GM15510 (cell line): ENCODE measurements around the gene XYLT2.

Experiments
- POLR2A ChIP-seq: IDR thresholded peaks from 3 replicates; pipeline ENCODE4 v1.6.1; 2011; ENCODE audit warnings: borderline replicate concordance; ENCODE audit not compliant: insufficient read length; ENCODE audit errors: extremely low read depth

XYLT2 gene

GRCh38 chr17:50354776-50355175 is 8.8 kb downstream of the XYLT2 start:
- no peak for TF ChIP-seq POLR2A

GRCh38 chr17:50355336-50355700 is 9.4 kb downstream of the XYLT2 start:
- TF ChIP-seq POLR2A: no peak

- no peak for TF ChIP-seq POLR2A
Measured at GRCh38 chr17:50355701-50356341, 9.9 kb downstream of the XYLT2 start.

GRCh38 chr17:50356418-50356817 is 10.5 kb downstream of the XYLT2 start:
- no peak for TF ChIP-seq POLR2A

- no peak for TF ChIP-seq POLR2A
Measured at GRCh38 chr17:50356892-50357510, 11.1 kb downstream of the XYLT2 start.

- no peak for TF ChIP-seq POLR2A
Measured at GRCh38 chr17:50358177-50358576, 12.3 kb downstream of the XYLT2 start.

- no peak for TF ChIP-seq POLR2A
Measured at GRCh38 chr17:50359005-50359699, 13.2 kb downstream of the XYLT2 start.

- no peak for TF ChIP-seq POLR2A
Measured at GRCh38 chr17:50359998-50360461, 14.1 kb downstream of the XYLT2 start.

GRCh38 chr17:50360486-50361115 is 14.7 kb downstream of the XYLT2 start:
- no peak for TF ChIP-seq POLR2A

GRCh38 chr17:50361561-50362480 is 15.9 kb downstream of the XYLT2 start:
- no peak for TF ChIP-seq POLR2A

- no peak for TF ChIP-seq POLR2A
Measured at GRCh38 chr17:50362661-50363060, 16.7 kb downstream of the XYLT2 start.

- TF ChIP-seq POLR2A: no peak
Measured at GRCh38 chr17:50363217-50364060, 17.5 kb downstream of the XYLT2 start.

GRCh38 chr17:50364061-50364458 is 18.1 kb downstream of the XYLT2 start:
- no peak for TF ChIP-seq POLR2A
